HL-60 (cell line): Measurements from ENCODE around the gene CHRNE.

Source experiments
- GABPA ChIP-seq: IDR thresholded peaks from 2 replicates; pipeline ENCODE4 v1.6.1; 2012; ENCODE audit warnings: low read depth
- POLR2AphosphoS5 ChIP-seq: IDR thresholded peaks from 2 replicates; pipeline ENCODE4 v1.6.1; 2012; ENCODE audit warnings: low read depth
- TF ChIP-seq, protein P1 (sequence below): IDR thresholded peaks from one replicate; pipeline ENCODE4 v1.5.1; 2011; ENCODE audit warnings: low read length, control low read depth, inconsistent platforms; ENCODE audit not compliant: insufficient read depth
- TF ChIP-seq, protein P2 (sequence below): IDR thresholded peaks from 2 replicates; pipeline ENCODE4 v1.6.1; 2012; ENCODE audit warnings: low read depth; ENCODE audit not compliant: insufficient replicate concordance

DNA sequence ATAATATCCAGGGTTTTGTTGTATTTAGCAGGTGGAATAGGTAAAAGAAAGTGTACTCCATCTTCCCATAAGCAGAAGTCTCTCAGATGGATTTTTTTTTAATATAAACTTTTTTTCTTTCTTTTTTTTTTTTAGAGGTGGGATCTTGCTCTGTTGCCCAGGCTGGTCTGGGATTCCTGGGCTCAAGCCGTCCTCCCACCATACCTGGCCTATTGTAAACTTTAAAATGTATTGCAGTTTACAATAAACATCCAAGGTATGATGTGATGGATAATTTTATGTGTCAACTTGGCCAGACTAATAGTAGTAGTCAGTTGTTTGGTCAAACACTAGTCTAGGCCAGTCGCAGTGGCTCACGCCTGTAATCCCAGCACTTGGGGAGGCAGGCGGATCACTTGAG, 18.4 kb upstream of the CHRNE start:
- no peak for TF ChIP-seq POLR2AphosphoS5
- TF ChIP-seq, protein P1, sequence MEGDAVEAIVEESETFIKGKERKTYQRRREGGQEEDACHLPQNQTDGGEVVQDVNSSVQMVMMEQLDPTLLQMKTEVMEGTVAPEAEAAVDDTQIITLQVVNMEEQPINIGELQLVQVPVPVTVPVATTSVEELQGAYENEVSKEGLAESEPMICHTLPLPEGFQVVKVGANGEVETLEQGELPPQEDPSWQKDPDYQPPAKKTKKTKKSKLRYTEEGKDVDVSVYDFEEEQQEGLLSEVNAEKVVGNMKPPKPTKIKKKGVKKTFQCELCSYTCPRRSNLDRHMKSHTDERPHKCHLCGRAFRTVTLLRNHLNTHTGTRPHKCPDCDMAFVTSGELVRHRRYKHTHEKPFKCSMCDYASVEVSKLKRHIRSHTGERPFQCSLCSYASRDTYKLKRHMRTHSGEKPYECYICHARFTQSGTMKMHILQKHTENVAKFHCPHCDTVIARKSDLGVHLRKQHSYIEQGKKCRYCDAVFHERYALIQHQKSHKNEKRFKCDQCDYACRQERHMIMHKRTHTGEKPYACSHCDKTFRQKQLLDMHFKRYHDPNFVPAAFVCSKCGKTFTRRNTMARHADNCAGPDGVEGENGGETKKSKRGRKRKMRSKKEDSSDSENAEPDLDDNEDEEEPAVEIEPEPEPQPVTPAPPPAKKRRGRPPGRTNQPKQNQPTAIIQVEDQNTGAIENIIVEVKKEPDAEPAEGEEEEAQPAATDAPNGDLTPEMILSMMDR: no peak
- TF ChIP-seq, protein P2, sequence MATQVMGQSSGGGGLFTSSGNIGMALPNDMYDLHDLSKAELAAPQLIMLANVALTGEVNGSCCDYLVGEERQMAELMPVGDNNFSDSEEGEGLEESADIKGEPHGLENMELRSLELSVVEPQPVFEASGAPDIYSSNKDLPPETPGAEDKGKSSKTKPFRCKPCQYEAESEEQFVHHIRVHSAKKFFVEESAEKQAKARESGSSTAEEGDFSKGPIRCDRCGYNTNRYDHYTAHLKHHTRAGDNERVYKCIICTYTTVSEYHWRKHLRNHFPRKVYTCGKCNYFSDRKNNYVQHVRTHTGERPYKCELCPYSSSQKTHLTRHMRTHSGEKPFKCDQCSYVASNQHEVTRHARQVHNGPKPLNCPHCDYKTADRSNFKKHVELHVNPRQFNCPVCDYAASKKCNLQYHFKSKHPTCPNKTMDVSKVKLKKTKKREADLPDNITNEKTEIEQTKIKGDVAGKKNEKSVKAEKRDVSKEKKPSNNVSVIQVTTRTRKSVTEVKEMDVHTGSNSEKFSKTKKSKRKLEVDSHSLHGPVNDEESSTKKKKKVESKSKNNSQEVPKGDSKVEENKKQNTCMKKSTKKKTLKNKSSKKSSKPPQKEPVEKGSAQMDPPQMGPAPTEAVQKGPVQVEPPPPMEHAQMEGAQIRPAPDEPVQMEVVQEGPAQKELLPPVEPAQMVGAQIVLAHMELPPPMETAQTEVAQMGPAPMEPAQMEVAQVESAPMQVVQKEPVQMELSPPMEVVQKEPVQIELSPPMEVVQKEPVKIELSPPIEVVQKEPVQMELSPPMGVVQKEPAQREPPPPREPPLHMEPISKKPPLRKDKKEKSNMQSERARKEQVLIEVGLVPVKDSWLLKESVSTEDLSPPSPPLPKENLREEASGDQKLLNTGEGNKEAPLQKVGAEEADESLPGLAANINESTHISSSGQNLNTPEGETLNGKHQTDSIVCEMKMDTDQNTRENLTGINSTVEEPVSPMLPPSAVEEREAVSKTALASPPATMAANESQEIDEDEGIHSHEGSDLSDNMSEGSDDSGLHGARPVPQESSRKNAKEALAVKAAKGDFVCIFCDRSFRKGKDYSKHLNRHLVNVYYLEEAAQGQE: no peak
- no peak for TF ChIP-seq GABPA
